Measurements from ENCODE around the gene MAX. TPM values are rescaled to one million over a fixed set of nuclear protein-coding genes. Genes with fewer than 3 reads are reported as not detected.
A peak's percentile ranks its signal among the peaks of the same experiment; 100 is the strongest.

Gene MAX
- total RNA-seq, 1 experiment from 2014 or later: 72.9 TPM

GRCh38 chr14:65027127-65027799 lies 75.1 kb downstream of the MAX start:
- Histone ChIP-seq H4K20me1 (ENCODE audit: control insufficient read depth, insufficient read depth, insufficient read length) (no peaks in the 10 kb centered on the region), H4K5ac (ENCODE audit: insufficient read length, low read depth, low read length) (no peak overlapping the region), H3K23ac (ENCODE audit: insufficient read length, low read depth, low read length) (no peak overlapping the region), H4K8ac (replicated peaks; ENCODE audit: insufficient read length, low read depth, low read length) (no peak overlapping the region), H3K9me3 (ENCODE audit: control insufficient read depth, low read depth, low read length) (no peaks in the 10 kb centered on the region), H3T11ph (ENCODE audit: low read length) (no peak overlapping the region), H2BK120ac (ENCODE audit: low read depth, low read length, poor library complexity, severe bottlenecking) (no peak overlapping the region), H4K91ac (ENCODE audit: insufficient read length, low read depth, low read length) (no peak overlapping the region), H3K4me2 (ENCODE audit: insufficient read depth, insufficient read length, low read length) (no peak overlapping the region), H2AFZ (ENCODE audit: low read length) (no peak overlapping the region), H3K27ac (ENCODE audit: insufficient read length, low read depth, low read length) (no peak overlapping the region), H3K79me1 (ENCODE audit: insufficient read depth, low read depth, low read length, poor library complexity, severe bottlenecking) (no peaks in the 10 kb centered on the region), H3K4me1 (ENCODE audit: insufficient read depth, low read length) (no peaks in the 10 kb centered on the region), H3K27me3 (ENCODE audit: insufficient read depth, low read length) (no peaks in the 10 kb centered on the region), H2AK5ac (ENCODE audit: insufficient read length, low read length) (no peak overlapping the region), H2BK20ac (ENCODE audit: low read depth, low read length, poor library complexity, severe bottlenecking) (no peak overlapping the region), H2BK5ac (ENCODE audit: insufficient read length, low read length) (no peak overlapping the region), H3K79me2 (ENCODE audit: insufficient read depth, low read length) (no peaks in the 10 kb centered on the region), H2BK12ac (ENCODE audit: insufficient read length, low read depth, low read length) (no peak overlapping the region), H3K14ac (ENCODE audit: insufficient read depth, low read length) (no peak overlapping the region), H3K23me2 (ENCODE audit: insufficient read length, low read depth, low read length, poor library complexity, severe bottlenecking) (no peaks in the 10 kb centered on the region), H3K9ac (ENCODE audit: extremely low read depth, insufficient read length, low read length) (no peak overlapping the region), H2BK15ac (ENCODE audit: low read depth, low read length) (no peak overlapping the region), H3K56ac (ENCODE audit: insufficient read length, low read depth, low read length) (no peak overlapping the region), H3K18ac (ENCODE audit: insufficient read length, low read depth, low read length) (no peak overlapping the region), H3K4ac (ENCODE audit: low read depth, low read length) (no peak overlapping the region)
- Mint-ChIP-seq H3K27me3 (ENCODE audit: low read depth) (no peaks in the 10 kb centered on the region), H3K36me3 (ENCODE audit: insufficient read depth in 1 of 3, low read depth in 3 of 3) (peaks cover 3 to 36% (median 26%) of the 10 kb centered on the region in 3 experiments), H3K27ac (peak overlapping the region in 1 of 3 experiments; percentile 69; a peak in 1 of 7 replicates), H3K4me1 (no peaks in the 10 kb centered on the region), H3K9me3 (no peaks in the 10 kb centered on the region), H3K4me3 (no peak overlapping the region)
- WGBS (ENCODE audit: extremely low coverage, insufficient read length, low lambda C conversion rate): no CpG with 5 or more reads among the region's 11 CpGs
- DNase-seq: no peak
- TF ChIP-seq, protein P1, sequence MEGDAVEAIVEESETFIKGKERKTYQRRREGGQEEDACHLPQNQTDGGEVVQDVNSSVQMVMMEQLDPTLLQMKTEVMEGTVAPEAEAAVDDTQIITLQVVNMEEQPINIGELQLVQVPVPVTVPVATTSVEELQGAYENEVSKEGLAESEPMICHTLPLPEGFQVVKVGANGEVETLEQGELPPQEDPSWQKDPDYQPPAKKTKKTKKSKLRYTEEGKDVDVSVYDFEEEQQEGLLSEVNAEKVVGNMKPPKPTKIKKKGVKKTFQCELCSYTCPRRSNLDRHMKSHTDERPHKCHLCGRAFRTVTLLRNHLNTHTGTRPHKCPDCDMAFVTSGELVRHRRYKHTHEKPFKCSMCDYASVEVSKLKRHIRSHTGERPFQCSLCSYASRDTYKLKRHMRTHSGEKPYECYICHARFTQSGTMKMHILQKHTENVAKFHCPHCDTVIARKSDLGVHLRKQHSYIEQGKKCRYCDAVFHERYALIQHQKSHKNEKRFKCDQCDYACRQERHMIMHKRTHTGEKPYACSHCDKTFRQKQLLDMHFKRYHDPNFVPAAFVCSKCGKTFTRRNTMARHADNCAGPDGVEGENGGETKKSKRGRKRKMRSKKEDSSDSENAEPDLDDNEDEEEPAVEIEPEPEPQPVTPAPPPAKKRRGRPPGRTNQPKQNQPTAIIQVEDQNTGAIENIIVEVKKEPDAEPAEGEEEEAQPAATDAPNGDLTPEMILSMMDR (conservative IDR thresholded peaks at IDR 0.05): no peak
